SK-N-SH (cell line): ENCODE data around the gene EBNA1BP2. TPM values are rescaled to one million over a fixed set of nuclear protein-coding genes. Genes with fewer than 3 reads are reported as not detected.

ENCODE experiments used
- CTCF ChIA-PET: fragments of 300-600, 350-600 bp; formaldehyde crosslinking; extraction: SDS; loops from one replicate; lab custom pipeline; 2021; lab: Yijun Ruan, JAX
- POLR2A ChIA-PET: fragments of 350-600 bp; sonication (Branson Sonifier 250); formaldehyde crosslinking; extraction: SDS; loops from one replicate; lab custom pipeline; 2020; ENCODE audit warnings: antibody characterized with exemption, inconsistent platforms; lab: Yijun Ruan, JAX
- DNase-seq: peaks from one replicate; pipeline ENCODE4 v3.0.0; 2012
- H2AFZ ChIP-seq: fragments of 200-600 bp; sonication (generic); 2 replicates; pipeline ENCODE4 v1.8.1; 2016; ENCODE audit warnings: antibody characterized with exemption, mild to moderate bottlenecking, low read depth
- H3F3A ChIP-seq: fragments of 200-600 bp; sonication (generic); replicated peaks from 2 replicates; pipeline ENCODE3; 2016; ENCODE audit warnings: antibody characterized with exemption, mild to moderate bottlenecking; ENCODE audit not compliant: insufficient read depth
- H3K27ac ChIP-seq, 2 experiments: fragments of 200-500 bp in 1 of 2; fragments of 200-600 bp in 1 of 2; sonication (Bioruptor generic) in 1 of 2; sonication (generic), shearing (Covaris generic) in 1 of 2; 2 replicates each; pipeline versions ENCODE4 v1.5.1 to v1.6.1; 2014 to 2016; ENCODE audit warnings: low read depth in 2 of 2, inconsistent platforms in 1 of 2, low read length in 1 of 2, mild to moderate bottlenecking in 1 of 2, mixed read lengths in 1 of 2
- H3K27me3 ChIP-seq: fragments of 200-600 bp; sonication (generic), shearing (Covaris generic); 2 replicates; pipeline ENCODE4 v1.6.1; 2016; ENCODE audit warnings: mixed run types; ENCODE audit not compliant: insufficient read depth
- H3K36me3 ChIP-seq, 2 experiments: fragments of 200-500 bp in 1 of 2; fragments of 200-600 bp in 1 of 2; sonication (Bioruptor generic) in 1 of 2; sonication (generic) in 1 of 2; replicated peaks in 1 of 2; 2 replicates each; pipeline versions ENCODE3 to v1.5.1; 2014 to 2016; ENCODE audit warnings: low read length in 1 of 2, mild to moderate bottlenecking in 1 of 2; ENCODE audit not compliant: insufficient read depth in 2 of 2, control insufficient read depth in 1 of 2
- H3K4me1 ChIP-seq, 2 experiments: fragments of 200-500 bp in 1 of 2; fragments of 200-600 bp in 1 of 2; sonication (Bioruptor generic) in 1 of 2; sonication (generic), shearing (Covaris generic) in 1 of 2; 2 replicates each; pipeline versions ENCODE4 v1.5.1 to v1.6.1; 2014 to 2016; ENCODE audit warnings: low read depth in 1 of 2, low read length in 1 of 2, mixed run types in 1 of 2; ENCODE audit not compliant: insufficient read depth in 2 of 2, control insufficient read depth in 1 of 2
- H3K4me2 ChIP-seq: fragments of 200-600 bp; sonication (generic), shearing (Covaris generic); 2 replicates; pipeline ENCODE4 v1.6.1; 2017; ENCODE audit warnings: mixed run types
- H3K4me3 ChIP-seq, 2 experiments: fragments of 200-500 bp in 1 of 2; fragments of 200-600 bp in 1 of 2; sonication (Bioruptor generic) in 1 of 2; sonication (generic), shearing (Covaris generic) in 1 of 2; 2 replicates each; pipeline versions ENCODE4 v1.5.1 to v1.8.1; 2014 to 2016; ENCODE audit warnings: low read depth in 2 of 2, inconsistent platforms in 1 of 2, low read length in 1 of 2, mild to moderate bottlenecking in 1 of 2, mixed read lengths in 1 of 2, moderate library complexity in 1 of 2
- H3K79me2 ChIP-seq: fragments of 200-600 bp; sonication (generic); 2 replicates; pipeline ENCODE4 v1.8.1; 2017; ENCODE audit warnings: mild to moderate bottlenecking; ENCODE audit not compliant: insufficient read depth
- H3K9ac ChIP-seq: fragments of 200-600 bp; sonication (generic); 2 replicates; pipeline ENCODE4 v1.6.1; 2017; ENCODE audit warnings: mixed run types
- H3K9me2 ChIP-seq: fragments of 200-600 bp; sonication (generic); 2 replicates; pipeline ENCODE4 v1.6.1; 2017; ENCODE audit warnings: mixed run types
- H3K9me3 ChIP-seq: fragments of 200-600 bp; sonication (generic); 2 replicates; pipeline ENCODE4 v1.6.1; 2017; ENCODE audit warnings: mixed run types, mild to moderate bottlenecking, moderate library complexity
- H4K20me1 ChIP-seq: fragments of 200-600 bp; sonication (generic); 2 replicates; pipeline ENCODE4 v1.6.1; 2017; ENCODE audit warnings: mild to moderate bottlenecking, mixed run types; ENCODE audit not compliant: insufficient read depth
- ELF1 ChIP-seq: IDR thresholded peaks from 2 replicates; pipeline ENCODE4 v1.4.0; 2012
- EP300 ChIP-seq, 2 experiments: IDR thresholded peaks; 2 replicates each; pipeline versions ENCODE4 v1.4.0 to v1.6.1; 2012; ENCODE audit warnings: borderline replicate concordance in 1 of 2, low read depth in 1 of 2, low read length in 1 of 2
- EZH2phosphoT487 ChIP-seq: fragments of 200-600 bp; sonication (generic); IDR thresholded peaks from 2 replicates; pipeline ENCODE4 v1.6.1; 2017; ENCODE audit warnings: low read depth, mixed run types, mild to moderate bottlenecking, antibody characterized with exemption, moderate library complexity, borderline replicate concordance
- FOSL2 ChIP-seq: IDR thresholded peaks from 2 replicates; pipeline ENCODE4 v1.4.0; 2012; ENCODE audit warnings: low read depth, mild to moderate bottlenecking, moderate library complexity, borderline replicate concordance
- FOXJ3 ChIP-seq: sonication (generic); formaldehyde crosslinking; IDR thresholded peaks from 2 replicates; pipeline ENCODE4 v1.5.1; 2020; ENCODE audit warnings: mild to moderate bottlenecking, missing genetic modification reagents
- FOXM1 ChIP-seq: IDR thresholded peaks from 2 replicates; pipeline ENCODE4 v1.4.0; 2012; ENCODE audit warnings: low read depth, mild to moderate bottlenecking
- GABPA ChIP-seq: IDR thresholded peaks from 2 replicates; pipeline ENCODE4 v1.4.0; 2012; ENCODE audit warnings: low read depth, mild to moderate bottlenecking
- JUND ChIP-seq: IDR thresholded peaks from 2 replicates; pipeline ENCODE4 v1.4.0; 2012
- NFIC ChIP-seq: IDR thresholded peaks from 2 replicates; pipeline ENCODE4 v1.4.0; 2012; ENCODE audit warnings: borderline replicate concordance
- NRF1 ChIP-seq: IDR thresholded peaks from 2 replicates; pipeline ENCODE4 v1.6.1; 2012; ENCODE audit warnings: low read depth, mild to moderate bottlenecking, low read length
- POLR2AphosphoS5 ChIP-seq: IDR thresholded peaks from 2 replicates; pipeline ENCODE4 v1.6.1; 2012; ENCODE audit warnings: low read depth, low read length
- RCOR1 ChIP-seq: fragments of 150-350 bp; IDR thresholded peaks from 2 replicates; pipeline ENCODE4 v1.6.1; 2017; ENCODE audit warnings: antibody characterized with exemption, low read length
- RXRA ChIP-seq: IDR thresholded peaks from 2 replicates; pipeline ENCODE4 v1.4.0; 2012; ENCODE audit warnings: low read depth, mild to moderate bottlenecking, borderline replicate concordance
- SIN3A ChIP-seq: IDR thresholded peaks from 2 replicates; pipeline ENCODE4 v1.6.1; 2012; ENCODE audit warnings: low read depth, mild to moderate bottlenecking, low read length, moderate library complexity, borderline replicate concordance
- TAF1 ChIP-seq: IDR thresholded peaks from 2 replicates; pipeline ENCODE4 v1.6.1; 2012; ENCODE audit warnings: low read depth, mild to moderate bottlenecking, low read length, moderate library complexity, borderline replicate concordance
- TCF12 ChIP-seq: IDR thresholded peaks from 2 replicates; pipeline ENCODE4 v1.4.0; 2012
- TEAD4 ChIP-seq: IDR thresholded peaks from 2 replicates; pipeline ENCODE4 v1.4.0; 2012; ENCODE audit warnings: mild to moderate bottlenecking, borderline replicate concordance; ENCODE audit not compliant: insufficient read depth
- YY1 ChIP-seq: IDR thresholded peaks from 2 replicates; pipeline ENCODE4 v1.4.0; 2012; ENCODE audit warnings: low read depth, mild to moderate bottlenecking
- WGBS: methylation state at CpG from one replicate; pipeline ENCODE4 v1.1.6; 2017; ENCODE audit warnings: low lambda C conversion rate; 5-methylcytosine and 5-hydroxymethylcytosine counted together
- polyA plus RNA-seq, 3 experiments: library from polyadenylated mRNA; depleted of rRNA; stranded (reverse); fragments of >200 nt; gene quantifications; 2 replicates each; pipeline ENCODE4 v1.2.3, GENCODE V29; 2012
- TF ChIP-seq, protein P1 (sequence below): IDR thresholded peaks from 2 replicates; pipeline ENCODE4; 2012
- TF ChIP-seq, protein P2 (sequence below): IDR thresholded peaks from 2 replicates; pipeline ENCODE4 v1.6.1; 2012; ENCODE audit warnings: mild to moderate bottlenecking, low read depth, low read length, moderate library complexity
- TF ChIP-seq, protein P3 (sequence below): fragments of 150-350 bp; IDR thresholded peaks from 2 replicates; pipeline ENCODE4 v1.6.1; 2017; ENCODE audit warnings: antibody characterized with exemption, low read length, low read depth, borderline replicate concordance
- TF ChIP-seq, protein P4 (sequence below): IDR thresholded peaks from 2 replicates; pipeline ENCODE4 v1.4.0; 2012; ENCODE audit warnings: low read depth
- TF ChIP-seq, protein P5 (sequence below): IDR thresholded peaks from 2 replicates; pipeline ENCODE4 v1.4.0; 2012; ENCODE audit warnings: low read depth, borderline replicate concordance

The EBNA1BP2 gene
- polyA plus RNA-seq, 1 of the 3 experiments (the other 2 are of a cell fraction), result 146 TPM

DNA sequence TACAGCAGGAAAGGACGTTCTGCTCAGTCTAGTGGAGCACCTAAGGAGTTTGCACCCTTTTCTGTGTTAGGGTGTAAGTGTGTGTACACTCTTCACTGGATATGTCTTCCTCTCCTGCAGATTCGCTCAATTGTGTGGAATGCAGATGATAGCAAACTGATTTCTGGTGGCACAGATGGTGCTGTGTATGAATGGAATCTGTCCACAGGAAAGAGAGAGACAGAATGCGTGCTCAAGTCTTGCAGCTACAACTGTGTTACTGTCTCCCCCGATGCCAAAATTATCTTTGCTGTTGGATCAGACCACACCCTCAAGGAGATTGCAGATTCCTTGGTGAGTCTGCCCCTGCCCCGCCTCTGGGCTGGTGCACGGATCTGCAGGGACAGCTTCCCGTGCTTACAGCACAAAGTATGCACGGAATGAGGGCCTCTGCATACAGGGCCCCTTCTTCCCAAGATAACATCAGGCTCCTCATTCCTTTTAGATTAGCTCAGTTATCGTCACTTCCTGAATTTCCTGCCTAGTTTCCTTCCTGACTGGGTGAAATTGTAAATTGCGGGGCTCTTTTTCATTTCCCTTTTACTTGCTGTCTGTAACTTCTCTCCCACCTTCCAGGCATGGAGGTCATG, 34.6 kb upstream of the EBNA1BP2 start:
- Histone ChIP-seq H3K9ac (peak overlapping the region; percentile 58), H3K4me3 (0 out of 4 replicates have a peak overlapping the region, but pooled peaks have one; percentile 6 to 16), H2AFZ (peak overlapping the region; percentile 75), H4K20me1 (no peaks in the 10 kb centered on the region), H3K4me2 (peak overlapping the region; percentile 60), H3K9me2 (no peaks in the 10 kb centered on the region), H3K9me3 (no peaks in the 10 kb centered on the region), H3K79me2 (no peaks in the 10 kb centered on the region), H3F3A (peaks cover 25% of the 10 kb centered on the region), H3K4me1 (peaks cover 0 to 23% of the 10 kb centered on the region in 2 experiments; a peak in 2 of 4 replicates), H3K27me3 (no peaks in the 10 kb centered on the region), H3K27ac (peak overlapping the region; percentile 77 to 95; a peak in 3 of 4 replicates), H3K36me3 (no peaks in the 10 kb centered on the region)
- TF ChIP-seq RCOR1 (no peak), NRF1 (no peak), TAF1 (peak; percentile 37), FOXJ3 (CRISPR knock-in tag) (no peak), NFIC (peak; percentile 69; the same call in 1 of the 2 replicates), EP300 (IDR thresholded peaks at IDR 0.05; ENCODE audit: borderline replicate concordance in 1 of 2, low read depth in 1 of 2, low read length in 1 of 2) (peak in 1 of 2 experiments; percentile 96; a peak in 2 of 4 replicates), YY1 (0 out of 2 replicates have a peak, but pooled peaks have one; percentile 50), FOSL2 (peak; percentile 87), RXRA (peak; percentile 77; the same call in 1 of the 2 replicates), EZH2phosphoT487 (no peak), TEAD4 (peak; percentile 99), POLR2AphosphoS5 (peak; percentile 87), JUND (peak; percentile 94), FOXM1 (no peak), ELF1 (peak; percentile 70), SIN3A (peak; percentile 92; the same call in 1 of the 2 replicates), TCF12 (peak; percentile 92), GABPA (peak; percentile 72)
- TF ChIP-seq, protein P1, sequence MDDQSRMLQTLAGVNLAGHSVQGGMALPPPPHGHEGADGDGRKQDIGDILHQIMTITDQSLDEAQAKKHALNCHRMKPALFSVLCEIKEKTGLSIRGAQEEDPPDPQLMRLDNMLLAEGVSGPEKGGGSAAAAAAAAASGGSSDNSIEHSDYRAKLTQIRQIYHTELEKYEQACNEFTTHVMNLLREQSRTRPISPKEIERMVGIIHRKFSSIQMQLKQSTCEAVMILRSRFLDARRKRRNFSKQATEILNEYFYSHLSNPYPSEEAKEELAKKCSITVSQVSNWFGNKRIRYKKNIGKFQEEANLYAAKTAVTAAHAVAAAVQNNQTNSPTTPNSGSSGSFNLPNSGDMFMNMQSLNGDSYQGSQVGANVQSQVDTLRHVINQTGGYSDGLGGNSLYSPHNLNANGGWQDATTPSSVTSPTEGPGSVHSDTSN, result peak; percentile 78
- TF ChIP-seq, protein P2, sequence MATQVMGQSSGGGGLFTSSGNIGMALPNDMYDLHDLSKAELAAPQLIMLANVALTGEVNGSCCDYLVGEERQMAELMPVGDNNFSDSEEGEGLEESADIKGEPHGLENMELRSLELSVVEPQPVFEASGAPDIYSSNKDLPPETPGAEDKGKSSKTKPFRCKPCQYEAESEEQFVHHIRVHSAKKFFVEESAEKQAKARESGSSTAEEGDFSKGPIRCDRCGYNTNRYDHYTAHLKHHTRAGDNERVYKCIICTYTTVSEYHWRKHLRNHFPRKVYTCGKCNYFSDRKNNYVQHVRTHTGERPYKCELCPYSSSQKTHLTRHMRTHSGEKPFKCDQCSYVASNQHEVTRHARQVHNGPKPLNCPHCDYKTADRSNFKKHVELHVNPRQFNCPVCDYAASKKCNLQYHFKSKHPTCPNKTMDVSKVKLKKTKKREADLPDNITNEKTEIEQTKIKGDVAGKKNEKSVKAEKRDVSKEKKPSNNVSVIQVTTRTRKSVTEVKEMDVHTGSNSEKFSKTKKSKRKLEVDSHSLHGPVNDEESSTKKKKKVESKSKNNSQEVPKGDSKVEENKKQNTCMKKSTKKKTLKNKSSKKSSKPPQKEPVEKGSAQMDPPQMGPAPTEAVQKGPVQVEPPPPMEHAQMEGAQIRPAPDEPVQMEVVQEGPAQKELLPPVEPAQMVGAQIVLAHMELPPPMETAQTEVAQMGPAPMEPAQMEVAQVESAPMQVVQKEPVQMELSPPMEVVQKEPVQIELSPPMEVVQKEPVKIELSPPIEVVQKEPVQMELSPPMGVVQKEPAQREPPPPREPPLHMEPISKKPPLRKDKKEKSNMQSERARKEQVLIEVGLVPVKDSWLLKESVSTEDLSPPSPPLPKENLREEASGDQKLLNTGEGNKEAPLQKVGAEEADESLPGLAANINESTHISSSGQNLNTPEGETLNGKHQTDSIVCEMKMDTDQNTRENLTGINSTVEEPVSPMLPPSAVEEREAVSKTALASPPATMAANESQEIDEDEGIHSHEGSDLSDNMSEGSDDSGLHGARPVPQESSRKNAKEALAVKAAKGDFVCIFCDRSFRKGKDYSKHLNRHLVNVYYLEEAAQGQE, result peak; percentile 56; the same call in 1 of the 2 replicates
- TF ChIP-seq, protein P3, sequence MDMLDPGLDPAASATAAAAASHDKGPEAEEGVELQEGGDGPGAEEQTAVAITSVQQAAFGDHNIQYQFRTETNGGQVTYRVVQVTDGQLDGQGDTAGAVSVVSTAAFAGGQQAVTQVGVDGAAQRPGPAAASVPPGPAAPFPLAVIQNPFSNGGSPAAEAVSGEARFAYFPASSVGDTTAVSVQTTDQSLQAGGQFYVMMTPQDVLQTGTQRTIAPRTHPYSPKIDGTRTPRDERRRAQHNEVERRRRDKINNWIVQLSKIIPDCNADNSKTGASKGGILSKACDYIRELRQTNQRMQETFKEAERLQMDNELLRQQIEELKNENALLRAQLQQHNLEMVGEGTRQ, result no peak
- TF ChIP-seq, protein P4, sequence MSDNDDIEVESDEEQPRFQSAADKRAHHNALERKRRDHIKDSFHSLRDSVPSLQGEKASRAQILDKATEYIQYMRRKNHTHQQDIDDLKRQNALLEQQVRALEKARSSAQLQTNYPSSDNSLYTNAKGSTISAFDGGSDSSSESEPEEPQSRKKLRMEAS, result peak; percentile 42; the same call in 1 of the 2 replicates
- TF ChIP-seq, protein P5, sequence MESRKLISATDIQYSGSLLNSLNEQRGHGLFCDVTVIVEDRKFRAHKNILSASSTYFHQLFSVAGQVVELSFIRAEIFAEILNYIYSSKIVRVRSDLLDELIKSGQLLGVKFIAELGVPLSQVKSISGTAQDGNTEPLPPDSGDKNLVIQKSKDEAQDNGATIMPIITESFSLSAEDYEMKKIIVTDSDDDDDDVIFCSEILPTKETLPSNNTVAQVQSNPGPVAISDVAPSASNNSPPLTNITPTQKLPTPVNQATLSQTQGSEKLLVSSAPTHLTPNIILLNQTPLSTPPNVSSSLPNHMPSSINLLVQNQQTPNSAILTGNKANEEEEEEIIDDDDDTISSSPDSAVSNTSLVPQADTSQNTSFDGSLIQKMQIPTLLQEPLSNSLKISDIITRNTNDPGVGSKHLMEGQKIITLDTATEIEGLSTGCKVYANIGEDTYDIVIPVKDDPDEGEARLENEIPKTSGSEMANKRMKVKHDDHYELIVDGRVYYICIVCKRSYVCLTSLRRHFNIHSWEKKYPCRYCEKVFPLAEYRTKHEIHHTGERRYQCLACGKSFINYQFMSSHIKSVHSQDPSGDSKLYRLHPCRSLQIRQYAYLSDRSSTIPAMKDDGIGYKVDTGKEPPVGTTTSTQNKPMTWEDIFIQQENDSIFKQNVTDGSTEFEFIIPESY, result peak; percentile 72; the same call in 1 of the 2 replicates
- POLR2A ChIA-PET, result no interaction called here
- DNase-seq, result no peak
- WGBS, result 7% methylated on average over 7 of the region's 10 CpGs
- CTCF ChIA-PET, result interaction anchor here (1.3 to 1.7 kb wide), 3 partner anchors 9 to 102 kb away, joined by 3 to 5 read pairs (median 4); no protein-coding TSS in a partner anchor
